HK-2 (cell line): Measurements from ENCODE around the gene CCL14.
A peak's percentile ranks its signal among the peaks of the same experiment; 100 is the strongest.

Source experiments
- DNase-seq: peaks from one replicate; pipeline ENCODE4 v3.0.0-alpha.2; 2018; ENCODE audit not compliant: unreplicated experiment

The CCL14 gene

GRCh38 chr17:35988164-35988563, 1.6 kb upstream of the CCL14 start:
- no peak for DNase-seq

DNA sequence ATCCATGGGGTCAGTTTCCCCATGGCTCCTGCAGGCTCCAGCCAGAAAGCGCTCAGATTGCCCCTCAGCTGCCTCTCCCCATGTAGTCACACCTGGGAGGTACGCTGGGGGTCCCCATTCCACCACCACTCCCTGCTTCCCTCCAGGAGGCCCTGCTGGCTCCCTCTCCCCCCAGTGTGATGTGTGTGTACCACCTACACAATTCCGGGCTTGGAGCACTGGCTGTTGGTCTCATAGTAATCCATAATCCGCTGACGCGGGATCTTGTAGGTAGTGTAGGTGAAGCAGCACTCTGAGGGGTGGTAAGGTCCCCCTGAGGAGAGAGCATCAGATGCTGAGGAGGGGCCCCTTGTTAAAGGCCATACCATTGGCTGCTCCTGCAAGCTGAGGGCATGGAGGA, 2.4 kb downstream of the CCL14 start:
- DNase-seq = no peak

- no peak for DNase-seq
Observed at GRCh38 chr17:35982409-35983191, 3.9 kb downstream of the CCL14 start.

GRCh38 chr17:35981908-35982330, 4.6 kb downstream of the CCL14 start:
- DNase-seq = no peak

GRCh38 chr17:35981246-35981645, 5.3 kb downstream of the CCL14 start, which contains the start of gene CCL16:
TSS of gene CCL16 (minus strand) at chr17:35981497. CDS start at chr17:35981420, 77 bp downstream.
- DNase-seq = no peak

GRCh38 chr17:35978346-35978745, 8.2 kb downstream of the CCL14 start:
- DNase-seq = no peak

DNA sequence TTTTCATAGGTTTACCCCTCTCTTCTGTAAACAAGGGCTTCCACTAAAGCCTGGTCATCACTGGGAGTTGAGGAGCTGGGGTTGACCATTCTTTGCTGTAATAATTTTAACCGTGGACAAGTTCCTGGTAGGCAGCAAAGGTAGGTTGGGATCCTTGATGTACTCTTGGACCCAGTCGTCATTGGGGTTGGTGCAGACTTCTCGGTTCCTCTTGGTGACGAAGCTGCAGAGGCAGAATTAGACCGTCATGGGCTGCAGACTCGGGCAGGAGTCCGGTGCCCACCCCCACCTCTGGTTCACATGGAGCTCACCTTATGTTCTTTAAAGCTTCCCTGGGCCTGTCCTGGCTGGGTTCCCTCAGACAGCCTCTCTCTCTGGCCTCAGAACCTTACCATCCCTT, 9.0 kb downstream of the CCL14 start:
- no peak for DNase-seq

DNA sequence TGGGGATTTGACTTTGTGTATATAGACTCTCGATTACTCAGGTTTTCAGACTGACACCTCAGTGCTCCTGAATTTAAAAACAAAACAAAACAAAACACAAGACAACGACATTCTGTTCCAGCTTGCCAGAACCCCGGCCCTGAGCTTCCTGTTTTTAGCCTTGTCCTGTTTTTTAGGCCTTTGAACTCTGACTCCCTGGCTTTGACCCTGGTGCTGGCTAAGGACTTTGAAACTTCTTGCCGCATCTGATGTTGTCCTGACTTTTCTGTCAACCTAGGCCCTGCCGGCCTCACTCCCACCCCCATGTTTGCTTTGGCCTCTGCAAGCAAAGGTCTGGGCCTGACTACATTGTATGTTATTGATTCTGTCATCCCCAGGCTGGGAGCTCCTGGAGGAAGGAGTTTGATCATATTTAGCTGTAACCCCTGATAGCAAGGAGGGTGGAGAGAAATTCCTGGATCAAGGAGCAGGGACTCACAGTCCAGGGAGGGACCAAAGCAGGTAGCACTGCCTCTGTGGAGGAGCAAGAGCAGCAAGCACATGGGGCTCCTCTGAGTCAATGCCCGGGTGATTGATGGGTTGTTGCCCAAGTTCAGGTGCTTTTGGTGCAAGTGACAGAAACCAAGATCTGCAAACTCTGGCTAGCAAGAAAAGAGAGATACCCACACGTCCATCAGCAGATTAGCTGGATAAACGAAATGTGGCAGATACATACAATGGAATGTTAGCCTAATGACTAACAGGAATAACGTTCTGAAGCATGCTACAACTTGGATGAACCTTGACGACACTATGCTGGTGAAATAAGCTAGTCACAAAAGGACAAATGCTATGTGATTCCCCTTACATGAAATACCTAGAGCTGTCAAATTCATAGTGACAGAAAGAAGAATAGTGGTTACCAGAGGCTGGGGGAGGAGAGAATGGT, 12.9 kb downstream of the CCL14 start:
- no peak for DNase-seq

DNA sequence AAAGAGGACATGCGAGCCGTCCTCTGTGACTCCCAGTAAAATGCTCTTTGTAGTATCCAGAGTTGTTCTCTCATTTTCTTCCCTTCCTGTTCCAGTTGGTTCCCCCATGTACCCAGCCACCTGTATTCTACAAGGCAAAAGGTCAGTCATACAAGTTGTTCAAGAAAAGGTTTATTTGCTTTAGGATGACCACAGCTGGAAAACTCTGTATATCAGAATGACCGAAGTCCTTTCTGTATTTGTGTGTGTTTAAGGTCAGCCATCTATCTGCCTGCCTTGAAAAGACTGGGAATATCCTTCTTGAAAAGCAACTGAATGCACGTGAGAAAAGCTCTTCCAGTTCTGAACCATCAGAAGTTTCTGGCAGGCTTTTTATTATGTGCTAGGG, 13.6 kb downstream of the CCL14 start:
- no peak for DNase-seq

DNA sequence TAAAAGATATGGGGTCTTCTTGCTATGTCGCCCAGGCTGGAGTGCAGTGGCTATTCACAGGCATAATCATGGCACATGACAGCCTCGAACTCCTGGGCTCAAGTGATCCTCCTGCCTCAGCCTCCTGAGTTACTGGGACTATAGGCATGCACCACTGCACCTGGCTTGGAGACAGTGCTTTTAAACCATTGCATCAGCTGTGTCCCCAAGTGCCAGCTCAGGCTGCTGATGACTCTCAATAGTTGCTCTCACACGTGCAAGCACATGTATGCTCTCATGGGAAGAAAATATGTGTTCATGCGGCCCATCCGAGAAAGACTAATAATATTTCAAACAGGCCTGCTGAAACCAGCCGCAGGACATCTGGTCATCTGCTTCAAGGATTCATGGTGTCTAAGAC, 14.0 kb downstream of the CCL14 start:
- DNase-seq = no peak

- DNase-seq = no peak
Observed at GRCh38 chr17:35972066-35972465, 14.5 kb downstream of the CCL14 start.

GRCh38 chr17:35969558-35970380, 16.8 kb downstream of the CCL14 start:
- DNase-seq = peak; percentile 67

DNA sequence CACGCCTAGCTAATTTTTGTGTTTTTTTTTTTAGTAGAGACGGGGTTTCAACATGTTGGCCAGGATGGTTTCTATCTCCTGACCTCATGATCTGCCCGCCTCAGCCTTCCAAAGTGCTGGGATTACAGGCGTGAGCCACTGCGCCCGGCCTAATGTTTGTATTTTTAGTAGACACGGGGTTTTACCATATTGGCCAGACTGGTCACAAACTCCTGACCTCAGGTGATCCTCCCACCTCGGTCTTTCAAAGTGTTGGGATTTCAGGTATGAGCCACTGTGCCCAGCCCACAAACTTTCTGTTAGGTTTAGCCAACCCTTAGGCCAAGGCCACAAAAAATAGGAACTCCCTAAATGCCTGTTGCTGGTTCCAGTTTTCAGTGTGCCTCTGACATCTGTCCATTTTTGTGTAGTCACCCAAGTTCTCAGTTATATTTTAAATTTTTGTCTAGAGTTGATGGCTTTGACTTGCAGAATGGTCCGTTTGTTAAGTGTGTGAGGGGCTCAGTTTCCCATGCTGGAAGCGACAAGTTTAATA, 17.9 kb downstream of the CCL14 start:
- no peak for DNase-seq

DNA sequence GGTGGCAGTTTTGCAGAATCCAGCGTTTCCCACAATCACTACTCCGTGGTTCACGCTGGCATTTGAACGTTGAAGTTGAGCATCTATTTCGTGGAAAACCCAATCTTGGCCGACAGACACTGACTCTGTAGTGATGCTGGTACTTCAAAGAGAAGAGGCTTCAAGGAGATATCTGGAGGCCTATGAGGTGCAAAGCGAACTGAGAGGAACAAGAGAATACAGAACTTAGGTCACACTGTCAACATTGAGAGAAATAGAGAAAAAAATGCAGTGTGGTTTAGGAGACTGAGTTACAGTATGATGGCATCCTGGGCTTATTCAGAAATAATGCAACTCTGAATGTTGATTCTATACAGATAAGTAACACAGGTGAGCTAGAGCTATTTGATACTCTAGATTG, 21.3 kb downstream of the CCL14 start:
- no peak for DNase-seq

DNA sequence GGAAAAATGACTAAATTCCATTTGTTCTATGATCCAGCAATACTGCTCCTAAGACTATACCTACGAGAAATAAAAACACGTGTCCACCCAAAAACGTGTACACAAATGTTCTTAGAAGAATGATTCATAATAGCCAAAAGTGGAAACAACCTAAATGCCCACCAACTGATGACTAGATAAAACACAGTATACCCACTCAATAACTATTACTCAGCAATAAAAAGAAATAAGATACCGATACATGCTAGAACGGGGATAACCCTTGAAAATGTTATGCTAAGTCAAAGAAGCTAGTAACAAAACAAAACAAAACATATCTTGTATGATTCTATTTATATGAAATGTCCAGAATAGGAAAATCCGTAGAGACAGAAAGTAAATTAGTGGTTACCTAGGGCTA, 22.9 kb downstream of the CCL14 start:
- no peak for DNase-seq

GRCh38 chr17:35953720-35954119, 32.8 kb downstream of the CCL14 start:
- DNase-seq = no peak

DNA sequence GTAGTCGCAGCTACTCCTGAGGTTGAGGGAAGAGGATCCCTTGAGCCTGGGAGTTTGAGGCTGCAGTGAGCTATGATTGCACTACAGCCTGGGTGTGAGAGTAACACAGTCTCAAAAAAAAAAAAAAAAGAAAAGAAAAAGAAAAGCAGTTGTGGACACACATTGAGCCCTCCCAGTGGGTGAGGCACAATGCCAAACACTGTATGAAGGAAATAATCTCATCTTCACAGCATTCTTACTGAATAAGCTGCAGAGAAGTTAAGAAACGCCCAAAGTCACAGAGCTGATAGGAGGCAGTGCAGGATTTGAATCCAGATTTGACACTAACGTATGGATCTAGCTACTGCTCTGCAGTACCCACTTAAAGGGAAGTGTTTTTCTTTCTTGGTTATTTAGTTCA, 37.1 kb downstream of the CCL14 start:
- DNase-seq = no peak

DNA sequence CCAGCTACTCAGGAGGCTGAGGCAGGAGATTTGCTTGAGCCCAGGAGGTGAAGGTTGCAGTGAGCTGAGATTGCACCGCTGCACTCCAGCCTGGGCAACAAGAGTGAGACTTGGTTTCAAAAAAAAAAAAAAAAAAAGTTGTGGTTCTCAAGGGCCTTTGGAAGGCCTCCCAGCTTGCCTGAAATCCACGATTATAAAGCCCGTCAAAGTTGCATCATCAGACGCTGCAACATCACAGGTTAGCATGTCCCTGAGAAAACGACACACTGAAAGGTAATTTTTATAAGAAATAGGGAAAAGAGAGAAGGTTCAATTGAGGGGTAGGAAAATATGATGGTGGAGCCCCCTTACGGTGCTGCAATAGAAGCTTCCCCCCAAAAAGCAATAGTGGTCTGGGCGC, 38.4 kb downstream of the CCL14 start:
- no peak for DNase-seq

DNA sequence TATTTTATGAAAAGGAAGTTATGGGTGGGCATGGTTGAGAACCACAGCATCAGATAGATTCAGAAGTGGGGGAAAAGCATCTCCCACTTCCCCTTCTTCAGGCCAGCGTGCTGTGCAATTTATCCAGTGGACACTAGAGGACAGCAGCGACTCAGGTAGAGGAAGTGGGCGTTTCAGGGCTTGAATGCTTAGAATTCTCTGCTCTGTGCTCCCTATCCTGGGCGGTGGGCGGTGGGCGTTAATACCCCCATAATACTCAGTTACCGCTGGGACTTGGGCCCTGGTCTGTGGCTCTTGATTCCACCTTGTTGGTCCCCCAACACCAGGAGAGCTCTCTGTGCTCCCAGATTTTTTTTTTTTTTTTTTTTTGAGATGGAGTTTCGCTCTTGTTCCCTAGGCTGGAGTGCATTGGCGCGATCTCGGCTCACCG, 39.4 kb downstream of the CCL14 start:
- DNase-seq = peak; percentile 38

GRCh38 chr17:35944151-35944550, 42.4 kb downstream of the CCL14 start:
- no peak for DNase-seq

GRCh38 chr17:35943537-35943936, 43.0 kb downstream of the CCL14 start, which contains the start of gene LYZL6:
TSS of gene LYZL6 (minus strand) at chr17:35943713. CDS start at chr17:35939356, 4,357 bp downstream.
- DNase-seq = no peak
